H9 (cell line): ENCODE data around the gene CHRNA10. TPM values are rescaled to one million over a fixed set of nuclear protein-coding genes. Genes with fewer than 3 reads are reported as not detected.

ENCODE experiments used
- DNase-seq: peaks from one replicate; pipeline ENCODE4 v3.0.0-alpha.2; 2017
- H2AFZ ChIP-seq: one replicate; pipeline ENCODE4 v1.6.1; 2013; ENCODE audit warnings: mild to moderate bottlenecking, low read length, control low read depth, moderate library complexity
- H2AK5ac ChIP-seq: 2 replicates; pipeline ENCODE4 v1.6.1; 2013; ENCODE audit warnings: low read length, control low read depth, mixed read lengths; ENCODE audit not compliant: insufficient read length
- H2BK120ac ChIP-seq: one replicate; pipeline ENCODE4 v1.6.1; 2013; ENCODE audit warnings: low read depth, mild to moderate bottlenecking, low read length, control low read depth, inconsistent platforms; ENCODE audit not compliant: poor library complexity, severe bottlenecking
- H2BK12ac ChIP-seq: 2 replicates; pipeline ENCODE4 v1.6.1; 2013; ENCODE audit warnings: low read length, control low read depth, mixed read lengths, low read depth; ENCODE audit not compliant: insufficient read length
- H2BK15ac ChIP-seq: 2 replicates; pipeline ENCODE4 v1.6.1; 2013; ENCODE audit warnings: low read depth, low read length, control low read depth
- H2BK20ac ChIP-seq: one replicate; pipeline ENCODE4 v1.6.1; 2013; ENCODE audit warnings: low read depth, mild to moderate bottlenecking, low read length, control low read depth, inconsistent platforms; ENCODE audit not compliant: poor library complexity, severe bottlenecking
- H2BK5ac ChIP-seq: 2 replicates; pipeline ENCODE4 v1.6.1; 2013; ENCODE audit warnings: low read length, control low read depth, mixed read lengths; ENCODE audit not compliant: insufficient read length
- H3K14ac ChIP-seq: 2 replicates; pipeline ENCODE4 v1.6.1; 2013; ENCODE audit warnings: low read length, control low read depth; ENCODE audit not compliant: insufficient read depth
- H3K18ac ChIP-seq: 2 replicates; pipeline ENCODE4 v1.6.1; 2013; ENCODE audit warnings: low read depth, mild to moderate bottlenecking, mixed read lengths, low read length, control low read depth; ENCODE audit not compliant: insufficient read length
- H3K23ac ChIP-seq: 2 replicates; pipeline ENCODE4 v1.6.1; 2013; ENCODE audit warnings: low read length, control low read depth, mixed read lengths, low read depth; ENCODE audit not compliant: insufficient read length
- H3K23me2 ChIP-seq: 2 replicates; pipeline ENCODE4 v1.6.1; 2013; ENCODE audit warnings: low read depth, mild to moderate bottlenecking, mixed read lengths, low read length, control low read depth; ENCODE audit not compliant: insufficient read length, poor library complexity, severe bottlenecking
- H3K27ac ChIP-seq: 2 replicates; pipeline ENCODE4 v1.5.1; 2013; ENCODE audit warnings: low read length, control low read depth, mixed read lengths, low read depth; ENCODE audit not compliant: insufficient read length
- H3K27me3 ChIP-seq: 2 replicates; pipeline ENCODE4 v1.6.1; 2013; ENCODE audit warnings: low read length, control low read depth, inconsistent platforms; ENCODE audit not compliant: insufficient read depth
- H3K4ac ChIP-seq: 2 replicates; pipeline ENCODE4 v1.6.1; 2013; ENCODE audit warnings: low read depth, mild to moderate bottlenecking, control low read depth, inconsistent platforms, low read length, moderate library complexity
- H3K4me1 ChIP-seq: 2 replicates; pipeline ENCODE4 v1.6.1; 2013; ENCODE audit warnings: low read length, control low read depth, inconsistent platforms; ENCODE audit not compliant: insufficient read depth
- H3K4me2 ChIP-seq: 2 replicates; pipeline ENCODE4 v1.6.1; 2013; ENCODE audit warnings: low read length, control low read depth, mixed read lengths; ENCODE audit not compliant: insufficient read length, insufficient read depth
- H3K56ac ChIP-seq: 2 replicates; pipeline ENCODE4 v1.6.1; 2013; ENCODE audit warnings: low read depth, mild to moderate bottlenecking, mixed read lengths, low read length, control low read depth; ENCODE audit not compliant: insufficient read length
- H3K79me1 ChIP-seq: 2 replicates; pipeline ENCODE4 v1.6.1; 2013; ENCODE audit warnings: low read depth, mild to moderate bottlenecking, moderate library complexity, low read length, control low read depth, inconsistent platforms; ENCODE audit not compliant: insufficient read depth, poor library complexity, severe bottlenecking
- H3K79me2 ChIP-seq: 2 replicates; pipeline ENCODE4 v1.6.1; 2013; ENCODE audit warnings: low read length, control low read depth, inconsistent platforms; ENCODE audit not compliant: insufficient read depth
- H3K9ac ChIP-seq: 2 replicates; pipeline ENCODE4 v1.6.1; 2013; ENCODE audit warnings: low read length, control low read depth, mixed read lengths; ENCODE audit not compliant: insufficient read length; ENCODE audit errors: extremely low read depth
- H3K9me3 ChIP-seq: one replicate; pipeline ENCODE4 v1.6.1; 2013; ENCODE audit warnings: low read depth, low read length, inconsistent platforms; ENCODE audit not compliant: control insufficient read depth
- H3T11ph ChIP-seq: one replicate; pipeline ENCODE4 v1.6.1; 2013; ENCODE audit warnings: mild to moderate bottlenecking, low read length, control low read depth, inconsistent platforms
- H4K20me1 ChIP-seq: one replicate; pipeline ENCODE4 v1.6.1; 2013; ENCODE audit not compliant: control insufficient read depth, insufficient read length, insufficient read depth
- H4K5ac ChIP-seq: 2 replicates; pipeline ENCODE4 v1.6.1; 2013; ENCODE audit warnings: low read depth, mild to moderate bottlenecking, mixed read lengths, low read length, control low read depth; ENCODE audit not compliant: insufficient read length
- H4K8ac ChIP-seq: replicated peaks from 2 replicates; pipeline ENCODE4 v1.6.1; 2013; ENCODE audit warnings: low read length, control low read depth, mixed read lengths, low read depth; ENCODE audit not compliant: insufficient read length
- H4K91ac ChIP-seq: 2 replicates; pipeline ENCODE4 v1.6.1; 2013; ENCODE audit warnings: low read depth, mild to moderate bottlenecking, moderate library complexity, mixed read lengths, low read length, control low read depth; ENCODE audit not compliant: insufficient read length
- H3K27ac Mint-ChIP-seq, 3 experiments: 2 replicates in 2 of 3; 3 replicates in 1 of 3; pipeline ENCODE4 v1.8.0; 2020 to 2021; ENCODE audit warnings: mixed read lengths in 3 of 3, mild to moderate bottlenecking in 1 of 3, moderate library complexity in 1 of 3
- H3K27me3 Mint-ChIP-seq: 2 replicates; pipeline ENCODE4 v1.8.0; 2021; ENCODE audit warnings: low read depth, mild to moderate bottlenecking, moderate library complexity, mixed read lengths
- H3K36me3 Mint-ChIP-seq, 3 experiments: 2 replicates in 2 of 3; 3 replicates in 1 of 3; pipeline ENCODE4 v1.8.0; 2020 to 2021; ENCODE audit warnings: low read depth in 3 of 3, mixed read lengths in 3 of 3; ENCODE audit not compliant: insufficient read depth in 1 of 3
- H3K4me1 Mint-ChIP-seq, 2 experiments: 2 replicates each; pipeline ENCODE4 v1.8.0; 2020; ENCODE audit warnings: mixed read lengths in 2 of 2
- H3K4me3 Mint-ChIP-seq, 2 experiments: 2 replicates in 1 of 2; 3 replicates in 1 of 2; pipeline ENCODE4 v1.8.0; 2020 to 2021; ENCODE audit warnings: mild to moderate bottlenecking in 2 of 2, mixed read lengths in 2 of 2, moderate library complexity in 1 of 2
- H3K9me3 Mint-ChIP-seq, 2 experiments: 2 replicates in 1 of 2; 3 replicates in 1 of 2; pipeline ENCODE4 v1.8.0; 2020; ENCODE audit warnings: mild to moderate bottlenecking in 2 of 2, mixed read lengths in 2 of 2, moderate library complexity in 1 of 2
- CTCF ChIP-seq: fragments of 200-600 bp; sonication (generic); conservative IDR thresholded peaks from 3 replicates; pipeline ENCODE4 v1.8.0; 2021; ENCODE audit warnings: antibody characterized with exemption, mild to moderate bottlenecking
- WGBS: extraction: QIAGEN DNeasy Blood & Tissue Kit; methylation state at CpG from one replicate; pipeline ENCODE4 v1.1.7; 2013; ENCODE audit warnings: missing lambda C conversion rate, low lambda C conversion rate, mixed read lengths; ENCODE audit not compliant: insufficient read length; ENCODE audit errors: extremely low coverage; 5-methylcytosine and 5-hydroxymethylcytosine counted together
- total RNA-seq: library from RNA; stranded (reverse); gene quantifications from 2 replicates; pipeline ENCODE4 v1.2.1, GENCODE V29; 2021

Gene CHRNA10
- total RNA-seq, 1 experiment from 2014 or later, result 2.4 TPM

- Histone ChIP-seq H3K79me1 (no peaks in the 10 kb centered on the region), H3K14ac (no peak overlapping the region), H2BK120ac (no peak overlapping the region), H2BK15ac (no peak overlapping the region), H3K9me3 (no peaks in the 10 kb centered on the region), H3K27ac (no peak overlapping the region), H4K5ac (no peak overlapping the region), H2AK5ac (no peak overlapping the region), H4K8ac (no peak overlapping the region), H3K4me1 (no peaks in the 10 kb centered on the region), H4K20me1 (no peaks in the 10 kb centered on the region), H2BK20ac (no peak overlapping the region), H2AFZ (no peak overlapping the region), H4K91ac (no peak overlapping the region), H3K27me3 (no peaks in the 10 kb centered on the region), H3K23ac (no peak overlapping the region), H3T11ph (no peak overlapping the region), H3K79me2 (no peaks in the 10 kb centered on the region), H3K4me2 (no peak overlapping the region), H3K4ac (no peak overlapping the region), H2BK5ac (no peak overlapping the region), H3K18ac (no peak overlapping the region), H3K56ac (no peak overlapping the region), H2BK12ac (no peak overlapping the region), H3K9ac (no peak overlapping the region), H3K23me2 (no peaks in the 10 kb centered on the region)
- H3K4me1 Mint-ChIP-seq, result peaks cover 1 to 2% of the 10 kb centered on the region in 2 experiments; a peak in 3 of 4 replicates
- DNase-seq, result no peak
- H3K27me3 Mint-ChIP-seq, result no peaks in the 10 kb centered on the region; the same call in 1 of the 2 replicates
- H3K36me3 Mint-ChIP-seq, result no peaks in the 10 kb centered on the region; a peak in 1 of 7 replicates
- TF ChIP-seq CTCF, result no peak
- no peak overlapping the region for H3K4me3 Mint-ChIP-seq
- no peaks in the 10 kb centered on the region for H3K9me3 Mint-ChIP-seq
- H3K27ac Mint-ChIP-seq, result peak overlapping the region in 1 of 3 experiments; percentile 17; a peak in 1 of 7 replicates
- WGBS, result no CpG with 5 or more reads among the region's 5 CpGs
These were observed 48.1 kb downstream of the CHRNA10 start for GRCh38 chr11:3623121-3623520.
